Esophagus muscularis mucosa (tissue), 4 donors: Measurements from ENCODE around the gene C10orf88. TPM values are rescaled to one million over a fixed set of nuclear protein-coding genes. Genes with fewer than 3 reads are reported as not detected.

ENCODE experiments used
- DNase-seq: peaks from one replicate; pipeline ENCODE4 v3.0.0-alpha.2; 2017; ENCODE audit errors: extremely low spot score
- H3K27ac ChIP-seq, 4 donors: fragments of 200-600 bp; sonication (generic); replicated peaks in 1 of 4; 1 replicate in 3 of 4; 2 replicates in 1 of 4; pipeline ENCODE4 v1.5.1; 2016 to 2019; ENCODE audit warnings: mild to moderate bottlenecking in 1 of 4
- H3K27me3 ChIP-seq, 4 donors: fragments of 200-600 bp; sonication (generic); one replicate each; pipeline versions ENCODE4 v1.5.1 to v1.6.0; 2016 to 2019
- H3K36me3 ChIP-seq, 4 donors: fragments of 200-600 bp; sonication (generic); one replicate each; pipeline ENCODE4 v1.5.1; 2016 to 2019
- H3K4me1 ChIP-seq, 4 donors: fragments of 200-600 bp; sonication (generic); one replicate each; pipeline ENCODE4 v1.5.1; 2016 to 2019
- H3K4me3 ChIP-seq, 4 donors: fragments of 200-600 bp; sonication (generic); 1 replicate in 2 of 4; 2 replicates in 2 of 4; pipeline ENCODE4 v1.5.1; 2016 to 2019; ENCODE audit warnings: mild to moderate bottlenecking in 4 of 4, moderate library complexity in 1 of 4
- H3K9me3 ChIP-seq, 4 donors: fragments of 200-600 bp; sonication (generic); 1 replicate in 3 of 4; 2 replicates in 1 of 4; pipeline ENCODE4 v1.5.1; 2016 to 2019
- EP300 ChIP-seq: sonication (generic); formaldehyde crosslinking; IDR thresholded peaks from one replicate; pipeline ENCODE4 v1.6.1; 2017; ENCODE audit warnings: antibody characterized with exemption
- POLR2A ChIP-seq: fragments of 450-650 bp; IDR thresholded peaks from one replicate; pipeline ENCODE4 v1.6.1; 2017; ENCODE audit warnings: antibody characterized with exemption, moderate library complexity, mild to moderate bottlenecking, low read depth
- POLR2AphosphoS5 ChIP-seq, 2 donors: sonication (generic); formaldehyde crosslinking; IDR thresholded peaks; one replicate each; pipeline ENCODE4 v1.6.1; 2017; ENCODE audit warnings: antibody characterized with exemption in 2 of 2
- WGBS: methylation state at CpG from one replicate; pipeline ENCODE4 v1.1.5; 2018; 5-methylcytosine and 5-hydroxymethylcytosine counted together
- intact Hi-C: fragments of 100-400 bp; cut with DNase I; formaldehyde crosslinking; loops from one replicate; pipeline ENCODE4 v1.15.1; 2023
- total RNA-seq, 4 donors: library from RNA; depleted of rRNA; stranded (reverse); fragments of >200 nt; gene quantifications; one replicate each; pipeline versions ENCODE4 v1.1.0 to v1.2.1, GENCODE V29; 2016
- TF ChIP-seq, protein P1 (sequence below), 3 experiments: fragments of 200-600 bp in 2 of 3; fragments of 450-650 bp in 1 of 3; sonication (generic) in 2 of 3; IDR thresholded peaks; one replicate each; pipeline ENCODE4 v1.5.1; 2017 to 2019; ENCODE audit warnings: antibody characterized with exemption in 3 of 3, mild to moderate bottlenecking in 2 of 3, moderate library complexity in 1 of 3

Gene C10orf88
- total RNA-seq, 4 donors from 2014 or later, result 5.5 to 7.3 (median 5.9) TPM

DNA sequence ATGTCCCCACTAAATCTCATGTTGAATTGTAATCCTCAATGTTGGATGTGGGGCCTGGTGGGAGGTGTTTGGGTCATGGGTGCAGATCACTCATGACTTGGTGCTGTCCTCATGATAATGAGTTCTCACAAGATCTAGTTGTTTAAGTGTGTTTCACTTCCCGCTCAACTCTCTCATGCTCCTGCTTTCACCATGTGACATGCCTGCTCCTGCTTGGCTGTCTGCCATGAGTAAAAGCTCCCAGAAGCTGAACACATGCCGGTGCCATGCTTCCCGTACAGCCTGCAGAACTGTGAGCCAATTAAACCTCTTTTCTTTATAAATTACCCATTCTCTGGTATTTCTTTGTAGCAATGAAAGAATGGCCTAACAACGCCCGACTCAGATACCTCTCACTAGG is 20.0 kb upstream of the C10orf88 start:
- H3K27ac ChIP-seq, result no peak overlapping the region
- WGBS, result 60% methylated on average over 5 of the region's 5 CpGs
- H3K27me3 ChIP-seq, result no peaks in the 10 kb centered on the region
- H3K4me3 ChIP-seq, result no peak overlapping the region
- intact Hi-C loops, result no loop called here
- no peaks in the 10 kb centered on the region for H3K9me3 ChIP-seq
- no peak for TF ChIP-seq POLR2AphosphoS5 (IDR thresholded peaks at IDR 0.05)
- TF ChIP-seq POLR2A, result no peak
- TF ChIP-seq, protein P1, sequence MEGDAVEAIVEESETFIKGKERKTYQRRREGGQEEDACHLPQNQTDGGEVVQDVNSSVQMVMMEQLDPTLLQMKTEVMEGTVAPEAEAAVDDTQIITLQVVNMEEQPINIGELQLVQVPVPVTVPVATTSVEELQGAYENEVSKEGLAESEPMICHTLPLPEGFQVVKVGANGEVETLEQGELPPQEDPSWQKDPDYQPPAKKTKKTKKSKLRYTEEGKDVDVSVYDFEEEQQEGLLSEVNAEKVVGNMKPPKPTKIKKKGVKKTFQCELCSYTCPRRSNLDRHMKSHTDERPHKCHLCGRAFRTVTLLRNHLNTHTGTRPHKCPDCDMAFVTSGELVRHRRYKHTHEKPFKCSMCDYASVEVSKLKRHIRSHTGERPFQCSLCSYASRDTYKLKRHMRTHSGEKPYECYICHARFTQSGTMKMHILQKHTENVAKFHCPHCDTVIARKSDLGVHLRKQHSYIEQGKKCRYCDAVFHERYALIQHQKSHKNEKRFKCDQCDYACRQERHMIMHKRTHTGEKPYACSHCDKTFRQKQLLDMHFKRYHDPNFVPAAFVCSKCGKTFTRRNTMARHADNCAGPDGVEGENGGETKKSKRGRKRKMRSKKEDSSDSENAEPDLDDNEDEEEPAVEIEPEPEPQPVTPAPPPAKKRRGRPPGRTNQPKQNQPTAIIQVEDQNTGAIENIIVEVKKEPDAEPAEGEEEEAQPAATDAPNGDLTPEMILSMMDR (IDR thresholded peaks at IDR 0.05), result no peak
- TF ChIP-seq EP300, result no peak
- DNase-seq, result no peak
- H3K4me1 ChIP-seq, result no peaks in the 10 kb centered on the region
- H3K36me3 ChIP-seq, result no peaks in the 10 kb centered on the region

DNA sequence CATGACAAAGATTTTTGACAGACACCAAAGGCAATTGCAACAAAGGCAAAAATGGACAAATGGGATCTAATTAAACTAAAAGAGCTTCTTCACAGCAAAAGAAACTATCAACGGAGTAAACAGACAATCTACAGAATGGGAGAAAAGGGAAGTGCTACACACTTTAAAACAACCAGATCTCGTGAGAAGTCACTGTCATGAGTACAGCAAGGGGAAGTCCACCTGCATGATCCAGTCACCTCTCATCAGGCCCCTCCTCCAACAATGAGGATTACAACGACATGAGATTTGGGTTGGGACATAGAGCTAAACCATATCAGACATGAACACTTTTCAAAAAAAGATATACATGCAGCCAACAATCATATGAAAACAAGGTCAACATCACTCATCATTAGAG is 14.7 kb upstream of the C10orf88 start:
- DNase-seq, result no peak
- TF ChIP-seq EP300 (no peak), POLR2AphosphoS5 (IDR thresholded peaks at IDR 0.05) (no peak), POLR2A (no peak)
- TF ChIP-seq, protein P1 (IDR thresholded peaks at IDR 0.05), result no peak
- 73% methylated on average over 3 of the region's 3 CpGs for WGBS
- H3K4me1 ChIP-seq, result no peaks in the 10 kb centered on the region
- H3K4me3 ChIP-seq, result no peak overlapping the region
- peaks cover 0 to 8% (median 0%) of the 10 kb centered on the region in 4 donors for H3K9me3 ChIP-seq
- H3K36me3 ChIP-seq, result peaks cover 0 to 4% (median 0%) of the 10 kb centered on the region in 4 donors
- no peak overlapping the region for H3K27ac ChIP-seq
- H3K27me3 ChIP-seq, result no peaks in the 10 kb centered on the region
- intact Hi-C loops, result no loop called here

DNA sequence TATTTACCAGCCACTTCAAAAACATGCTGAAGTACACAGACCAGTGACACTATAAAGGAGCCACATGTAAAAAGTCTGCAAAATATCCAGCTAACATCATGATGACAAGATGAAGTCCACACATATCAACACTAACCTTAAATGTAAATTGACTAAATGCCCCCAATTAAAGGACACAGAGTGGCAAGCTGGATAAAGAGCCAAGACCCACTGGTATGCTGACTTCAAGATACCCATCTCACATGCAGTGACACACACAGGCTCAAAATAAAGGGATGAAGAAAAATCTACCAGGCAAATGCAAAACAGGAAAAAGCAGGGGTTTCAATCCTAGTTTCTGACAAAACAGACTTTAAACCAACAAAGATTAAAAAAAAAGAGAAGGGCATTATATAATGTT is 12.9 kb upstream of the C10orf88 start:
- Histone ChIP-seq H3K36me3 (peaks cover 0 to 4% (median 0%) of the 10 kb centered on the region in 4 donors), H3K9me3 (peaks cover 0 to 8% (median 0%) of the 10 kb centered on the region in 4 donors), H3K27ac (no peak overlapping the region), H3K27me3 (no peaks in the 10 kb centered on the region), H3K4me3 (no peak overlapping the region), H3K4me1 (no peaks in the 10 kb centered on the region)
- TF ChIP-seq EP300 (no peak), POLR2AphosphoS5 (IDR thresholded peaks at IDR 0.05) (no peak), POLR2A (no peak)
- TF ChIP-seq, protein P1 (IDR thresholded peaks at IDR 0.05), result no peak
- no peak for DNase-seq
- intact Hi-C loops, result no loop called here

DNA sequence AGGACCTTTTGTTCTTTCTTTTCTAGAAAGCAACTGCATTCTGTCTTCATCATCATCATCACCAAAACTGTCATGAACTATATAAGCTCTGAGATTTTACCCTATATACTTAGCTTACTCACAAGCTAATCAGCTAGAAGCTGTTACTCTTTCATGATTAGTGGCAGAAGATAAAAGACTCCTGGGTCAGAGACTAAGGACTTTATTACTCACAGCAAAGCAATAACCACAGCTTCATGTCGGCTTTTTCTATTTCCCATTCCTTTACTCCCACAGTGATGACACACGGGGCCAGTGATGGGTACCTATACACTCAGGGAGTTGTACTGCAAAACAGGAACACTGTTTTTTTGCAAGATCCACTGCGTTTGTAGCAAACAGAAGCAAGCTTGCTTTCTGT is 8.4 kb upstream of the C10orf88 start:
- 80% methylated on average over 3 of the region's 3 CpGs for WGBS
- DNase-seq, result no peak
- no peak overlapping the region for H3K27ac ChIP-seq
- TF ChIP-seq POLR2A, result no peak
- TF ChIP-seq, protein P1 (IDR thresholded peaks at IDR 0.05), result no peak
- TF ChIP-seq EP300, result no peak
- no peak for TF ChIP-seq POLR2AphosphoS5 (IDR thresholded peaks at IDR 0.05)
- no peaks in the 10 kb centered on the region for H3K27me3 ChIP-seq
- no peak overlapping the region for H3K4me3 ChIP-seq
- H3K36me3 ChIP-seq, result peaks cover 0 to 4% (median 0%) of the 10 kb centered on the region in 4 donors
- intact Hi-C loops, result no loop called here
- H3K4me1 ChIP-seq, result no peaks in the 10 kb centered on the region
- H3K9me3 ChIP-seq, result peaks cover 0 to 8% (median 0%) of the 10 kb centered on the region in 4 donors

DNA sequence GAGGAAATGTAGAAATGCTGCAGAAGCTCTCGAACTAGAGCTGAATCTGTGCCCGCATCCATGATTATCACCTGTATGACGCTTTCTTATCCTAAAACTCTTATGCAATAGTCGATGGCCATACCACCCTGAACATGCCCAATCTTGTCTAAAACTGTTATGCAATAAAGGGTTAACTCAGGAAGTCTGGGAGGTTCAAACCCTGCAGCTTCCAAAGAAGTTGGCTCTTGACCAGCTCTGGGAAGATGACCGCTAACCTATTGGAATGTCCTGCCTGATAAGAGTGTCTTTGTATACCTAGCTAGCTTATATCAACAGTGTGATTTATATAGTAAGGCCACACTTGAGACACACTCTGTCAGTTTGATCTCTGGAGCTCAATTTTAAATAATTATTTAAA is 3.4 kb upstream of the C10orf88 start:
- TF ChIP-seq POLR2A (no peak), EP300 (no peak), POLR2AphosphoS5 (IDR thresholded peaks at IDR 0.05) (no peak)
- TF ChIP-seq, protein P1 (IDR thresholded peaks at IDR 0.05), result no peak
- peaks cover 13 to 22% (median 17%) of the 10 kb centered on the region in 4 donors for H3K4me1 ChIP-seq
- H3K4me3 ChIP-seq, result no peak overlapping the region
- no peak for DNase-seq
- H3K27ac ChIP-seq, result no peak overlapping the region
- WGBS, result 82% methylated on average over 5 of the region's 5 CpGs
- no peaks in the 10 kb centered on the region for H3K36me3 ChIP-seq
- intact Hi-C loops, result loop anchor here (10.0 kb wide), 1 partner anchor 197 kb away; the partner anchor contains the start of gene BUB3
- peaks cover 0 to 4% (median 0%) of the 10 kb centered on the region in 4 donors for H3K9me3 ChIP-seq
- H3K27me3 ChIP-seq, result no peaks in the 10 kb centered on the region
